ENCODE data around the gene DDR2. TPM values are rescaled to one million over a fixed set of nuclear protein-coding genes. Genes with fewer than 3 reads are reported as not detected.
"Not testable (repeated sequence)": the region's sequence is repeated elsewhere in the genome, so short reads cannot be mapped to it uniquely, and the experiment has no call there.

DDR2 gene
- polyA plus RNA-seq, 1 donor = 18.3 TPM

DNA sequence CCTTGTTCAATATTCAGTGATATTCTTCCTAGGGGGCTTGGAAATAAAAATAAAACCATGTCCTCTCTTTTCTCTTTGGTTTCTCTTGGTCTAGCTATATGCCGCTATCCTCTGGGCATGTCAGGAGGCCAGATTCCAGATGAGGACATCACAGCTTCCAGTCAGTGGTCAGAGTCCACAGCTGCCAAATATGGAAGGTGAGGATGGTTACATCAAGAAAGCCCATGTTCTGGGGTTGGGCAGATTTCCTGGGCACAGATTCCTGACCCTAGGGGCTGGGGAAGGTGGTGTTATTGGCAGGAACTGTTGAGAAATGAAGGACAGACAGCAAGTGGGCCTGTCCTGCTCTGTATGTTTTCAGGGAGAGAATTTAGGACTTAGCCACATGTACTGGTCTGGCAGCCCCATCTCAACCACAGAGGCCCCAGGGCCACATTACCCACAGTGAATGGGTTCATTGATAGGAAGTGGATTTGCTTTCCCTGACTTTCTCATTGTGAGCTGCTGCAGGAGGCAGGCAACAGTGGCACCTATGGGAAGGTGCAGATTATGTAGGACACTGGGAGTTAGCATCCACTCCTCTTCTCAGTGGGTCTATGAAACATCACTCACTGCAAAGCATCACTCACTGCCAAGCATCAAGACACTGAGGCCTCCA is 120.9 kb downstream of the DDR2 start:
- DNase-seq = no peak
- peaks cover 6% of the 10 kb centered on the region for H3K36me3 ChIP-seq (ENCODE audit: control insufficient read depth, insufficient read depth, low read length)
- no peaks in the 10 kb centered on the region for H3K4me1 ChIP-seq (ENCODE audit: control insufficient read depth, insufficient read depth, low read length)
- no peak overlapping the region for H3K27ac ChIP-seq (ENCODE audit: low read length)
- H3K27me3 ChIP-seq (ENCODE audit: control insufficient read depth, insufficient read depth, low read length) = no peaks in the 10 kb centered on the region
- H3K4me3 ChIP-seq (ENCODE audit: low read length) = no peak overlapping the region
- WGBS (ENCODE audit: insufficient coverage, low lambda C conversion rate) = no CpG with 5 or more reads among the region's 1 CpG
- H3K9me3 ChIP-seq (ENCODE audit: control insufficient read depth, low read depth, low read length) = no peaks in the 10 kb centered on the region

- peaks cover 6% of the 10 kb centered on the region for H3K36me3 ChIP-seq (ENCODE audit: control insufficient read depth, insufficient read depth, low read length)
- H3K27ac ChIP-seq (ENCODE audit: low read length) = no peak overlapping the region
- no peak overlapping the region for H3K4me3 ChIP-seq (ENCODE audit: low read length)
- no peaks in the 10 kb centered on the region for H3K9me3 ChIP-seq (ENCODE audit: control insufficient read depth, low read depth, low read length)
- DNase-seq = no peak
- no peaks in the 10 kb centered on the region for H3K27me3 ChIP-seq (ENCODE audit: control insufficient read depth, insufficient read depth, low read length)
- H3K4me1 ChIP-seq (ENCODE audit: control insufficient read depth, insufficient read depth, low read length) = no peaks in the 10 kb centered on the region
- whole genome bisulfite sequencing (ENCODE audit: insufficient coverage, low lambda C conversion rate) = no CpG with 5 or more reads among the region's 1 CpG
Measured at GRCh38 chr1:162753998-162754585, 121.8 kb downstream of the DDR2 start.

DNA sequence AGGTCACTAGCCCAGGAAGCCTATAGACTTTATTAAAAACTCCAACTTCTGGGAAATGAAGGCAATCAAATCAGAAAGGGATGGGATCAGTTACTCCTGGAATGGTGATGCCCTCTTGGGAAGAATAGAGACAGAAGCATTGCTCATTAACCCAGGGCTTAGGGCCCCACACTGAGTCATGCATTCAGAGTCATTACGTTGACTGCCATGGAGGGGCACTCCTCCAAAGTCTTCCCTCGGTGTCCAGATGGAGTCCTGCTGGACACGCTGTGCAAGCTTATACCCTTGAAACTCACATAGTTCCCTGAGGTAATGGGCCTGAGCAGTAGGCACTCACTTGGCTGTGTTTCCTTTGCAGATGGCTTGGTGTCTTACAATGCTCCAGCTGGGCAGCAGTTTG is 123.0 kb downstream of the DDR2 start:
- no peak overlapping the region for H3K27ac ChIP-seq (ENCODE audit: low read length)
- no peak for DNase-seq
- no CpG with 5 or more reads among the region's 3 CpGs for WGBS (ENCODE audit: insufficient coverage, low lambda C conversion rate)
- no peak overlapping the region for H3K4me3 ChIP-seq (ENCODE audit: low read length)
- H3K4me1 ChIP-seq (ENCODE audit: control insufficient read depth, insufficient read depth, low read length) = no peaks in the 10 kb centered on the region
- H3K27me3 ChIP-seq (ENCODE audit: control insufficient read depth, insufficient read depth, low read length) = no peaks in the 10 kb centered on the region
- peaks cover 10% of the 10 kb centered on the region for H3K36me3 ChIP-seq (ENCODE audit: control insufficient read depth, insufficient read depth, low read length)
- H3K9me3 ChIP-seq (ENCODE audit: control insufficient read depth, low read depth, low read length) = no peaks in the 10 kb centered on the region

DNA sequence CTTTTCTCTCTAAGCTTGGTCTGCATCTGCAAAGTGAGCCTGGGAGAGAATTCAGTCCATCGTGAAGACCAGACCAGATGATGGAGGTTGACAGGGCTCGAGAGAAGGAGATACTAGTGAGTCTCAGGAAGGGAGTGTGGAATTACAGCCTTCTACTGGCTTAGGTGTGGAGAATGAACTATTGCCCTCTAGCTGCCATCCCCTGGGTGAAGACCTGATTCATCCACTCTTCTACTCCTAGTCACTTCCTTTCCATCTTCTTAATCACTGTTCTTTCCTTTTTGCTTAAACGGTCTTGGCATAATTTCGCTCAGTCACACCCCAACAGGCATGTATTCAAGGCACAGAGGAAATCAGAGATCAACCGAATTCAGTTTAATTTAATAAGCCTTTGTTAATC is 124.3 kb downstream of the DDR2 start:
- 94% methylated on average over 2 of the region's 5 CpGs for WGBS (ENCODE audit: insufficient coverage, low lambda C conversion rate)

DNA sequence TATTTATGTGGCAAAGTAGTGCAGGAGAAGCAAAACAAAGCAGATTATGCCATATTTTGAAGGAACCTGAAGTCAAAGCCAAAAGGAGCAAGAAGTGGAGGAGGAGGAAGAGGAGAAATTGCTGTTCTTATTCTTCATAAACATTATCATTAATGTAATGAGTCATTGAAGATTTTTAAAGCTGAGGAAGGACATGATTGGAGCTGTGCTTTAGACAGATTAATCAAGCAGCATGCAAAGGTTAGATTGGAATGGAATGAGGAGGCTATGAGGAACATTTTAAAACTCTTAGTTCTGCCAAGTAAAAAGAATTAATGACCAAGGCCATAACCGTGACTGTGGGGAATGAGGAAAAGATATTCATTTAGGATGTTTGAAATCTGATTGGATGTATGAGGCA is 125.2 kb downstream of the DDR2 start:
- H3K36me3 ChIP-seq (ENCODE audit: control insufficient read depth, insufficient read depth, low read length) = peaks cover 12% of the 10 kb centered on the region
- no peak overlapping the region for H3K27ac ChIP-seq (ENCODE audit: low read length)
- no peaks in the 10 kb centered on the region for H3K4me1 ChIP-seq (ENCODE audit: control insufficient read depth, insufficient read depth, low read length)
- H3K4me3 ChIP-seq (ENCODE audit: low read length) = no peak overlapping the region
- no peaks in the 10 kb centered on the region for H3K27me3 ChIP-seq (ENCODE audit: control insufficient read depth, insufficient read depth, low read length)
- no peaks in the 10 kb centered on the region for H3K9me3 ChIP-seq (ENCODE audit: control insufficient read depth, low read depth, low read length)
- no peak for DNase-seq
- 60% methylated on average over 1 of the region's 1 CpG for WGBS (ENCODE audit: insufficient coverage, low lambda C conversion rate)

More for the DNA sequence above, 124.3 kb downstream of the DDR2 start:
- H3K36me3 ChIP-seq (ENCODE audit: control insufficient read depth, insufficient read depth, low read length) = peaks cover 12% of the 10 kb centered on the region
- H3K4me1 ChIP-seq (ENCODE audit: control insufficient read depth, insufficient read depth, low read length) = no peaks in the 10 kb centered on the region
- H3K9me3 ChIP-seq (ENCODE audit: control insufficient read depth, low read depth, low read length) = no peaks in the 10 kb centered on the region
- DNase-seq = no peak
- no peak overlapping the region for H3K4me3 ChIP-seq (ENCODE audit: low read length)
- H3K27ac ChIP-seq (ENCODE audit: low read length) = no peak overlapping the region
- H3K27me3 ChIP-seq (ENCODE audit: control insufficient read depth, insufficient read depth, low read length) = no peaks in the 10 kb centered on the region

- Histone ChIP-seq H3K4me1 (ENCODE audit: control insufficient read depth, insufficient read depth, low read length) (no peaks in the 10 kb centered on the region), H3K9me3 (ENCODE audit: control insufficient read depth, low read depth, low read length) (no peaks in the 10 kb centered on the region), H3K4me3 (ENCODE audit: low read length) (no peak overlapping the region), H3K27ac (ENCODE audit: low read length) (no peak overlapping the region), H3K36me3 (ENCODE audit: control insufficient read depth, insufficient read depth, low read length) (peaks cover 4% of the 10 kb centered on the region), H3K27me3 (ENCODE audit: control insufficient read depth, insufficient read depth, low read length) (no peaks in the 10 kb centered on the region)
- no CpG with 5 or more reads among the region's 1 CpG for WGBS (ENCODE audit: insufficient coverage, low lambda C conversion rate)
- DNase-seq = no peak
Measured at GRCh38 chr1:162765788-162766187, 133.5 kb downstream of the DDR2 start.

DNA sequence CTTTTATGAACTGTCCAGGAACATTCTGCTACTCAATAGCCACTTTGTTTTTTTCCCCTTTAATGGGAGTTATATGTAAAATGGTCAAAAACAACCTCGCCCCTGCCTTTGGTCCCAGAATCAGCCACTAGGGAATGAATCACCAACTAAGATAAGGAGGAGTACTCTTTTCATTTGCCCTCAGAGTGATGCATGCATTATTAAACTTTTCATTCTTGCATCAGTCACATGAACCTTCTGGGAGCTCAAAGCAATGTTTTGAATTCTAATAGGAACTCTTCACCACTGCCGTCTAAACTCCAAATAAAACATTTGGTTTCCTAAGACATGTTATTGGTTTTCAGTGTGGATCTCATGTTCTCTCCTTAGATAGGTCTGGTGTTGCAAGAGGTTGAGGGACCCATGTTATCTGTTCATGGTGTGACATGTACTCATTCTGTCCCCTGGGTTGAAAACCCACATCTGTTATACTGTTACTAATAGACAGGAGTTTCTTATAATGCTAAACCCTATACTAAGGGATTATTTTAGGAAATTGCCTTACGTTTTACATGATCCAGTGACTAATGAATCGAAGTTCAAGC is 140.4 kb downstream of the DDR2 start:
- Histone ChIP-seq H3K27ac (ENCODE audit: low read length) (no peak overlapping the region), H3K4me1 (ENCODE audit: control insufficient read depth, insufficient read depth, low read length) (no peaks in the 10 kb centered on the region), H3K4me3 (ENCODE audit: low read length) (no peak overlapping the region), H3K36me3 (ENCODE audit: control insufficient read depth, insufficient read depth, low read length) (peaks cover 5% of the 10 kb centered on the region), H3K27me3 (ENCODE audit: control insufficient read depth, insufficient read depth, low read length) (no peaks in the 10 kb centered on the region), H3K9me3 (ENCODE audit: control insufficient read depth, low read depth, low read length) (no peaks in the 10 kb centered on the region)
- WGBS (ENCODE audit: insufficient coverage, low lambda C conversion rate) = 100% methylated on average over 1 of the region's 4 CpGs
- DNase-seq = no peak

- Histone ChIP-seq H3K36me3 (ENCODE audit: control insufficient read depth, insufficient read depth, low read length) (peaks cover 5% of the 10 kb centered on the region), H3K27ac (ENCODE audit: low read length) (no peak overlapping the region), H3K4me3 (ENCODE audit: low read length) (no peak overlapping the region), H3K4me1 (ENCODE audit: control insufficient read depth, insufficient read depth, low read length) (no peaks in the 10 kb centered on the region), H3K9me3 (ENCODE audit: control insufficient read depth, low read depth, low read length) (no peaks in the 10 kb centered on the region), H3K27me3 (ENCODE audit: control insufficient read depth, insufficient read depth, low read length) (no peaks in the 10 kb centered on the region)
- no peak for DNase-seq
Measured at GRCh38 chr1:162774007-162774406, 141.7 kb downstream of the DDR2 start.

DNA sequence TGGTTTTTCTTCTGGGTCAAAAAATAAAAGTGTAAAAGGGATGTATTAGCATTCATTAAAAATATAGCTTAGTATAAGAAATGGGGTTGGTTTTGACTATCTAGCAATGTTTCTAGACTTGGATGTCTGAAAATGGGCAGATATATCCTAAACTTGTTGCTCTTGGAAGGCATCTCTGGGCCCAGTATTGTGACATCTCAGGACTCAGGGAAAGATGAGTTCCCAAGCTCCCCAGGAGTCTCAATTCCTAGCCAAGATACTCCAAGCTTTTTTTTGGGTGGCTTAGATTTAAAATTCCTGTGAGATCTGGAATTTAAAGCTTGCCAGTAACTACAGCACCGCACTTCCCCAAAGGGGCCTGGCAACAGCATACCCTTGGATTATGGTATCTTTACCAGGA is 146.8 kb downstream of the DDR2 start:
- Histone ChIP-seq H3K4me1 (ENCODE audit: control insufficient read depth, insufficient read depth, low read length) (no peaks in the 10 kb centered on the region), H3K27me3 (ENCODE audit: control insufficient read depth, insufficient read depth, low read length) (no peaks in the 10 kb centered on the region), H3K36me3 (ENCODE audit: control insufficient read depth, insufficient read depth, low read length) (no peaks in the 10 kb centered on the region), H3K9me3 (ENCODE audit: control insufficient read depth, low read depth, low read length) (no peaks in the 10 kb centered on the region), H3K27ac (ENCODE audit: low read length) (no peak overlapping the region), H3K4me3 (ENCODE audit: low read length) (no peak overlapping the region)
- no peak for DNase-seq
- whole genome bisulfite sequencing (ENCODE audit: insufficient coverage, low lambda C conversion rate) = no CpG with 5 or more reads among the region's 1 CpG

GRCh38 chr1:162782671-162783070 is 150.4 kb downstream of the DDR2 start:
- no peak overlapping the region for H3K27ac ChIP-seq (ENCODE audit: low read length)
- no peaks in the 10 kb centered on the region for H3K4me1 ChIP-seq (ENCODE audit: control insufficient read depth, insufficient read depth, low read length)
- no peaks in the 10 kb centered on the region for H3K9me3 ChIP-seq (ENCODE audit: control insufficient read depth, low read depth, low read length)
- no peaks in the 10 kb centered on the region for H3K27me3 ChIP-seq (ENCODE audit: control insufficient read depth, insufficient read depth, low read length)
- no peaks in the 10 kb centered on the region for H3K36me3 ChIP-seq (ENCODE audit: control insufficient read depth, insufficient read depth, low read length)
- H3K4me3 ChIP-seq (ENCODE audit: low read length) = no peak overlapping the region
- no peak for DNase-seq

DNA sequence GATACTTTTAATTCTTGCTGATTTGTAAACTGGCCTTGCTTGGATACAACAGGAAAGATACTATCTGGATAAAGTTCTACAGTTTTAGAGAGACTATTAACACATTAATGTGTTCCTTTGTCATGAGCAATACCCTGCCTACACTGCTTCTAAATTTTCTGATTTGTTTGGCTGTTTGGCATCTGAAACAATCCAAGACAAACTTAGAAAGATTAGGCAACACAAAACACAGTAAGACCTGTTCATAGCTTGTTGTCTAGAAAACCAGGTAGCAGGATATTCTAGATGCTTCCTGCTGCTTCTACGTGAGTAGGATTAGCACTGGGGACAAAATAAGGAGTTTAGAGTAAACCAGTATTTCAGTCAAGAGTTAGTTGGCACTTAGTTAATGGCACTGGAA is 152.7 kb downstream of the DDR2 start:
- not testable (repeated sequence) for H3K36me3 ChIP-seq (ENCODE audit: control insufficient read depth, insufficient read depth, low read length); DNase-seq; H3K9me3 ChIP-seq (ENCODE audit: control insufficient read depth, low read depth, low read length); H3K4me3 ChIP-seq (ENCODE audit: low read length); H3K4me1 ChIP-seq (ENCODE audit: control insufficient read depth, insufficient read depth, low read length); H3K27me3 ChIP-seq (ENCODE audit: control insufficient read depth, insufficient read depth, low read length); H3K27ac ChIP-seq (ENCODE audit: low read length)
- WGBS (ENCODE audit: insufficient coverage, low lambda C conversion rate) = no CpG with 5 or more reads among the region's 1 CpG
